GM23248 (cell line): ENCODE data around the gene SLC7A9.

Experiments used
- EZH2 ChIP-seq: fragments of 200-600 bp; sonication (generic); IDR thresholded peaks from 2 replicates; pipeline ENCODE4 v1.6.1; 2018; ENCODE audit warnings: antibody characterized with exemption, mild to moderate bottlenecking; ENCODE audit not compliant: insufficient read depth, poor library complexity, severe bottlenecking
- EZH2phosphoT487 ChIP-seq: fragments of 200-600 bp; sonication (generic); IDR thresholded peaks from 2 replicates; pipeline ENCODE4 v1.6.1; 2018; ENCODE audit warnings: antibody characterized with exemption, moderate library complexity, mild to moderate bottlenecking, low read depth; ENCODE audit not compliant: insufficient read depth

DNA sequence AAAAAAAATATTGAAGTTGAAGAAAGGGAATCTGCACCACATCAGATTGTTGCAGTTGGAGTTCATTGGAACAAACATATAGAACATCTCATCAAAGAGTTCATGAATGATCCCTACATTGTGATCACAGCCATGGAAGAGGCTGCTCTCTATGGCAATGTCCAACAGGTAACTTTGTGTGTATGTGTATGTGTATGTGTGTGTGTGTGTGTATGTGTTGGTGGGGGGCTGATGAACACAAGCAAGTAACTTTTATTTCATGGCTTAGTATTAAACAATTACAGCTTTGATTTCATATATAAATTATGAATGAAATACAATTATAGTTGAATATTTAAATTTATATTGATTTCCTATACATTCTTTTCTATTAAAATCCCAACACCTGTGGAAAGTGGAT, 69.4 kb downstream of the SLC7A9 start:
- TF ChIP-seq EZH2 (no peak), EZH2phosphoT487 (no peak)
